HG03460 (cell line): ENCODE measurements around the gene HRAS.
A peak's percentile ranks its signal among the peaks of the same experiment; 100 is the strongest.
"Not testable (repeated sequence)": the region's sequence is repeated elsewhere in the genome, so short reads cannot be mapped to it uniquely, and the experiment has no call there.

Experiments
- ATAC-seq: cut with Tn5 transposase; IDR thresholded peaks from one replicate; pipeline ENCODE4 v1.9.1; 2021; ENCODE audit not compliant: unreplicated experiment

The HRAS gene

GRCh38 chr11:534396-535209, 773 bp downstream of the HRAS start:
- ATAC-seq, result no peak

GRCh38 chr11:533586-534395, 1.6 kb downstream of the HRAS start:
- no peak for ATAC-seq

GRCh38 chr11:532986-533585, 2.3 kb downstream of the HRAS start:
- ATAC-seq, result no peak

- no peak for ATAC-seq
Measured at GRCh38 chr11:532527-532985, 2.8 kb downstream of the HRAS start.

- ATAC-seq, result no peak
Measured at GRCh38 chr11:531919-532526, 3.4 kb downstream of the HRAS start.

GRCh38 chr11:530960-531831, 4.2 kb downstream of the HRAS start:
- no peak for ATAC-seq

GRCh38 chr11:529728-530411, 5.5 kb downstream of the HRAS start:
- no peak for ATAC-seq

GRCh38 chr11:528815-529727, 6.3 kb downstream of the HRAS start:
- ATAC-seq, result no peak

- ATAC-seq, result no peak
Measured at GRCh38 chr11:528166-528814, 7.1 kb downstream of the HRAS start.

GRCh38 chr11:526192-526591, 9.2 kb downstream of the HRAS start:
- no peak for ATAC-seq

GRCh38 chr11:521177-521688, 14.1 kb downstream of the HRAS start:
- ATAC-seq, result no peak

GRCh38 chr11:520428-521176, 14.8 kb downstream of the HRAS start:
- no peak for ATAC-seq

- ATAC-seq, result peak; percentile 77
Measured at GRCh38 chr11:518463-519202, 16.7 kb downstream of the HRAS start.

GRCh38 chr11:516918-517685, 18.3 kb downstream of the HRAS start:
- ATAC-seq, result not testable (repeated sequence)

- no peak for ATAC-seq
Measured at GRCh38 chr11:516400-516799, 19.0 kb downstream of the HRAS start.

- ATAC-seq, result no peak
Measured at GRCh38 chr11:515131-515530, 20.2 kb downstream of the HRAS start.
